K562 (cell line): ENCODE measurements around the gene DIP2C. TPM values are rescaled to one million over a fixed set of nuclear protein-coding genes. Genes with fewer than 3 reads are reported as not detected.

Experiments
- C11orf30 ChIP-seq: fragments of 450-650 bp; IDR thresholded peaks from 2 replicates; pipeline ENCODE4 v1.6.1; 2016; ENCODE audit warnings: low read depth, mild to moderate bottlenecking
- DLX4 ChIP-seq: fragments of 250-450 bp; sonication (Bioruptor Pico); IDR thresholded peaks from 2 replicates; pipeline ENCODE4 v1.6.1; 2021; ENCODE audit warnings: mild to moderate bottlenecking
- KLF1 ChIP-seq: fragments of 450-650 bp; IDR thresholded peaks from 2 replicates; pipeline ENCODE4 v1.6.1; 2016; ENCODE audit warnings: missing genetic modification characterization, missing compliant biosample characterization
- MCM7 ChIP-seq, 2 experiments: fragments of 450-650 bp; IDR thresholded peaks; 2 replicates each; pipeline ENCODE4 v1.6.1; 2016 to 2018
- NFXL1 ChIP-seq: fragments of 450-650 bp; formaldehyde crosslinking; IDR thresholded peaks from 2 replicates; pipeline ENCODE4 v1.4.0; 2021; ENCODE audit warnings: mild to moderate bottlenecking
- RBM15 ChIP-seq: fragments of 200-400 bp; formaldehyde crosslinking; IDR thresholded peaks from 2 replicates; pipeline ENCODE4 v1.6.1; 2018; ENCODE audit warnings: mild to moderate bottlenecking, low read length, moderate library complexity; ENCODE audit not compliant: insufficient read depth
- SETDB1 ChIP-seq: IDR thresholded peaks from one replicate; pipeline ENCODE4 v1.6.1; 2012; ENCODE audit warnings: low read length, control low read depth, inconsistent platforms
- TCFL5 ChIP-seq: fragments of 250-450 bp; sonication (Bioruptor Pico); conservative IDR thresholded peaks from 2 replicates; pipeline ENCODE4 v1.6.1; 2021; ENCODE audit warnings: mild to moderate bottlenecking, moderate library complexity, matching md5 sums
- ZBTB33 ChIP-seq: sonication (generic); formaldehyde crosslinking; IDR thresholded peaks from 2 replicates; pipeline ENCODE4 v1.8.1; 2023; ENCODE audit warnings: mild to moderate bottlenecking, missing genetic modification reagents
- ZBTB40 ChIP-seq, 2 experiments: fragments of 450-650 bp in 1 of 2; sonication (generic) in 1 of 2; formaldehyde crosslinking in 1 of 2; IDR thresholded peaks; 2 replicates each; pipeline versions ENCODE4 v1.7.1 to v1.9.0; 2016 to 2022; ENCODE audit warnings: inconsistent platforms in 1 of 2, mild to moderate bottlenecking in 1 of 2, missing genetic modification reagents in 1 of 2
- ZBTB43 ChIP-seq: sonication (generic); formaldehyde crosslinking; IDR thresholded peaks from 2 replicates; pipeline ENCODE4 v1.8.0; 2023; ENCODE audit warnings: mild to moderate bottlenecking, missing genetic modification reagents
- ZNF347 ChIP-seq: fragments of 450-650 bp; formaldehyde crosslinking; IDR thresholded peaks from 2 replicates; pipeline ENCODE4 v1.4.0; 2020; ENCODE audit warnings: low read depth, mild to moderate bottlenecking, moderate library complexity
- ZNF512 ChIP-seq: IDR thresholded peaks from 2 replicates; pipeline ENCODE4 v1.6.1; 2016; ENCODE audit warnings: missing genetic modification characterization, missing compliant biosample characterization
- polyA plus RNA-seq, 8 experiments: library from polyadenylated mRNA; depleted of rRNA in 4 of 8; stranded (reverse) in 5 of 8; unstranded in 3 of 8; fragments of >200 nt; fragmentation: Nextera tagmentation in 2 of 8; fragmentation: Illumina TruSeq in 1 of 8; extraction: Ambion mirVana in 2 of 8; extraction: Trizol in 1 of 8; gene quantifications; 2 replicates each; pipeline versions ENCODE4 v1.2.1 to v1.2.3, GENCODE V29; 2011 to 2014; ENCODE audit warnings: inconsistent platforms in 1 of 8, missing spikeins in 1 of 8
- total RNA-seq, 7 experiments: library from RNA; depleted of rRNA in 6 of 7; stranded (reverse); fragments of >200 nt in 6 of 7; fragmentation: Illumina TruSeq in 2 of 7; extraction: Trizol in 2 of 7; gene quantifications; 2 replicates each; pipeline versions ENCODE4 v1.2.1 to v1.2.3, GENCODE V29; 2011 to 2021; ENCODE audit warnings: low replicate concordance in 1 of 7

Gene DIP2C
- total and polyA plus RNA-seq, 9 of the 15 experiments (the other 6 are each of a cell fraction or from before 2014, with no cell fraction given): 0.01 TPM; not detected in 8

GRCh38 chr10:683448-684071 lies 5.9 kb downstream of the DIP2C start (continued):
- no peak for TF ChIP-seq ZNF512 (tag)
- TF ChIP-seq C11orf30: 0 out of 2 replicates have a peak, but pooled peaks have one; percentile 4
- TF ChIP-seq ZBTB43: no peak
- no peak for TF ChIP-seq RBM15
- no peak for TF ChIP-seq ZNF347 (CRISPR knock-in tag)
- no peak for TF ChIP-seq ZBTB40 (IDR thresholded peaks at IDR 0.05)
- TF ChIP-seq ZBTB40 (CRISPR knock-in tag; IDR thresholded peaks at IDR 0.05): no peak
- no peak for TF ChIP-seq SETDB1
- no peak for TF ChIP-seq NFXL1 (CRISPR knock-in tag)
- no peak for TF ChIP-seq TCFL5 (CRISPR knock-in tag)
- TF ChIP-seq DLX4 (CRISPR knock-in tag): no peak
- TF ChIP-seq KLF1: no peak
- no peak for TF ChIP-seq ZBTB33 (CRISPR knock-in tag)
- TF ChIP-seq MCM7 (IDR thresholded peaks at IDR 0.05): no peak
